Measurements from ENCODE around the gene KLF17.

DNA sequence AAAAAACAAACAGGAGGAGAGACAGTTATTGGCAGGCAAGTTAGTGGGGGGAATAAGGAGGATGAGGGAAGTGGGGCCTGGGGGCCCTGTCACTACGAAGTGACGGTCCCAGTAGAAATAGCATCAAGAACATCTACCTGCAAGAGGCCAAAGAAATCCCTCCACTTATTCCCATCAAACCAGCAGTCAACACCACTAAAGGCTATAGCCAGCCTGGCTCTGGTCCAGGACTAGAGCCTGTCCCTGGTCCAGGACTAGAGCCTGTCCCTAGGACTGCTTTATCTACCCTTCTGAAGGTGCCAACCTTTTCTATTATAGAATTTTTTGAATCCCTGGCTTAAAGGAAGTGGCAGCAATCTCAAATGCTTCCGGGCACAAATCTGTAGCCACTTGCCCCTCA, 19.6 kb downstream of the KLF17 start:
- TF ChIP-seq TAF1 (IDR thresholded peaks at IDR 0.05; ENCODE audit: low read depth) (no peak), CREB1 (IDR thresholded peaks at IDR 0.05; ENCODE audit: low read depth) (no peak), EP300 (IDR thresholded peaks at IDR 0.05; ENCODE audit: borderline replicate concordance) (no peak), CEBPB (IDR thresholded peaks at IDR 0.05) (no peak), RAD21 (IDR thresholded peaks at IDR 0.05; ENCODE audit: low read depth) (no peak), TCF12 (IDR thresholded peaks at IDR 0.05; ENCODE audit: low read depth) (no peak), YY1 (IDR thresholded peaks at IDR 0.05; ENCODE audit: low read depth) (no peak), TEAD4 (IDR thresholded peaks at IDR 0.05) (no peak), ZBTB7A (IDR thresholded peaks at IDR 0.05; ENCODE audit: low read depth) (no peak), FOXM1 (IDR thresholded peaks at IDR 0.05; ENCODE audit: borderline replicate concordance, low read depth) (no peak), EGR1 (IDR thresholded peaks at IDR 0.05) (no peak)
- TF ChIP-seq, protein P1, sequence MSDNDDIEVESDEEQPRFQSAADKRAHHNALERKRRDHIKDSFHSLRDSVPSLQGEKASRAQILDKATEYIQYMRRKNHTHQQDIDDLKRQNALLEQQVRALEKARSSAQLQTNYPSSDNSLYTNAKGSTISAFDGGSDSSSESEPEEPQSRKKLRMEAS (IDR thresholded peaks at IDR 0.05) = no peak
- TF ChIP-seq, protein P2, sequence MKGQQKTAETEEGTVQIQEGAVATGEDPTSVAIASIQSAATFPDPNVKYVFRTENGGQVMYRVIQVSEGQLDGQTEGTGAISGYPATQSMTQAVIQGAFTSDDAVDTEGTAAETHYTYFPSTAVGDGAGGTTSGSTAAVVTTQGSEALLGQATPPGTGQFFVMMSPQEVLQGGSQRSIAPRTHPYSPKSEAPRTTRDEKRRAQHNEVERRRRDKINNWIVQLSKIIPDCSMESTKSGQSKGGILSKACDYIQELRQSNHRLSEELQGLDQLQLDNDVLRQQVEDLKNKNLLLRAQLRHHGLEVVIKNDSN (IDR thresholded peaks at IDR 0.05) = no peak
- TF ChIP-seq, protein P3, sequence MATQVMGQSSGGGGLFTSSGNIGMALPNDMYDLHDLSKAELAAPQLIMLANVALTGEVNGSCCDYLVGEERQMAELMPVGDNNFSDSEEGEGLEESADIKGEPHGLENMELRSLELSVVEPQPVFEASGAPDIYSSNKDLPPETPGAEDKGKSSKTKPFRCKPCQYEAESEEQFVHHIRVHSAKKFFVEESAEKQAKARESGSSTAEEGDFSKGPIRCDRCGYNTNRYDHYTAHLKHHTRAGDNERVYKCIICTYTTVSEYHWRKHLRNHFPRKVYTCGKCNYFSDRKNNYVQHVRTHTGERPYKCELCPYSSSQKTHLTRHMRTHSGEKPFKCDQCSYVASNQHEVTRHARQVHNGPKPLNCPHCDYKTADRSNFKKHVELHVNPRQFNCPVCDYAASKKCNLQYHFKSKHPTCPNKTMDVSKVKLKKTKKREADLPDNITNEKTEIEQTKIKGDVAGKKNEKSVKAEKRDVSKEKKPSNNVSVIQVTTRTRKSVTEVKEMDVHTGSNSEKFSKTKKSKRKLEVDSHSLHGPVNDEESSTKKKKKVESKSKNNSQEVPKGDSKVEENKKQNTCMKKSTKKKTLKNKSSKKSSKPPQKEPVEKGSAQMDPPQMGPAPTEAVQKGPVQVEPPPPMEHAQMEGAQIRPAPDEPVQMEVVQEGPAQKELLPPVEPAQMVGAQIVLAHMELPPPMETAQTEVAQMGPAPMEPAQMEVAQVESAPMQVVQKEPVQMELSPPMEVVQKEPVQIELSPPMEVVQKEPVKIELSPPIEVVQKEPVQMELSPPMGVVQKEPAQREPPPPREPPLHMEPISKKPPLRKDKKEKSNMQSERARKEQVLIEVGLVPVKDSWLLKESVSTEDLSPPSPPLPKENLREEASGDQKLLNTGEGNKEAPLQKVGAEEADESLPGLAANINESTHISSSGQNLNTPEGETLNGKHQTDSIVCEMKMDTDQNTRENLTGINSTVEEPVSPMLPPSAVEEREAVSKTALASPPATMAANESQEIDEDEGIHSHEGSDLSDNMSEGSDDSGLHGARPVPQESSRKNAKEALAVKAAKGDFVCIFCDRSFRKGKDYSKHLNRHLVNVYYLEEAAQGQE (IDR thresholded peaks at IDR 0.05; ENCODE audit: low read depth) = no peak
